ENCODE results near the gene MZB1.
"Not testable (repeated sequence)": the region's sequence is repeated elsewhere in the genome, so short reads cannot be mapped to it uniquely, and the experiment has no call there.

The MZB1 gene

GRCh38 chr5:139378101-139378825 lies 11.4 kb downstream of the MZB1 start:
- DNase-seq: no peak

- no peak for DNase-seq
Measured at GRCh38 chr5:139377226-139377625, 12.5 kb downstream of the MZB1 start.

- no peak for DNase-seq
Measured at GRCh38 chr5:139376364-139376763, 13.3 kb downstream of the MZB1 start.

GRCh38 chr5:139374909-139375308 lies 14.8 kb downstream of the MZB1 start:
- no peak for DNase-seq

- no peak for DNase-seq
Measured at GRCh38 chr5:139371482-139372435, 18.0 kb downstream of the MZB1 start.

- no peak for DNase-seq
Measured at GRCh38 chr5:139369181-139369580, 20.5 kb downstream of the MZB1 start.

GRCh38 chr5:139368613-139369012 lies 21.1 kb downstream of the MZB1 start:
- DNase-seq: no peak

GRCh38 chr5:139364466-139364865 lies 25.2 kb downstream of the MZB1 start:
- DNase-seq: no peak

GRCh38 chr5:139363937-139364336 lies 25.8 kb downstream of the MZB1 start:
- DNase-seq: no peak

GRCh38 chr5:139361835-139362429 lies 27.8 kb downstream of the MZB1 start:
- no peak for DNase-seq

- no peak for DNase-seq
Measured at GRCh38 chr5:139360384-139360783, 29.3 kb downstream of the MZB1 start.

GRCh38 chr5:139358064-139358463 lies 31.6 kb downstream of the MZB1 start:
- DNase-seq: no peak

- DNase-seq: not testable (repeated sequence)
Measured at GRCh38 chr5:139355900-139356299, 33.8 kb downstream of the MZB1 start.

- no peak for DNase-seq
Measured at GRCh38 chr5:139354186-139354585, 35.5 kb downstream of the MZB1 start.

GRCh38 chr5:139347863-139348262 lies 41.9 kb downstream of the MZB1 start:
- DNase-seq: not testable (repeated sequence)

- DNase-seq: not testable (repeated sequence)
Measured at GRCh38 chr5:139345442-139345841, 44.3 kb downstream of the MZB1 start.

GRCh38 chr5:139344177-139344576 lies 45.5 kb downstream of the MZB1 start:
- DNase-seq: no peak

- DNase-seq: no peak
Measured at GRCh38 chr5:139343476-139343875, 46.2 kb downstream of the MZB1 start.

- DNase-seq: no peak
Measured at GRCh38 chr5:139342423-139342723, 47.3 kb downstream of the MZB1 start.

GRCh38 chr5:139341689-139342422 lies 47.9 kb downstream of the MZB1 start, which contains the start of gene PAIP2:
TSS of gene PAIP2 (plus strand) at chr5:139341854. CDS start at chr5:139363785, 21,931 bp downstream.
- peak; percentile 49 to 97 (median 93) for DNase-seq

GRCh38 chr5:139341187-139341688 lies 48.5 kb downstream of the MZB1 start:
- no peak for DNase-seq

All from hypothalamus (tissue), 51 donors.